HG02840 (cell line): Measurements from ENCODE around the gene SLC25A23.

Experiments
- ATAC-seq: cut with Tn5 transposase; IDR thresholded peaks from one replicate; pipeline ENCODE4 v1.9.1; 2021; ENCODE audit warnings: mild to moderate bottlenecking, moderate library complexity, moderate number of reproducible peaks; ENCODE audit not compliant: unreplicated experiment, low FRiP score

The SLC25A23 gene

DNA sequence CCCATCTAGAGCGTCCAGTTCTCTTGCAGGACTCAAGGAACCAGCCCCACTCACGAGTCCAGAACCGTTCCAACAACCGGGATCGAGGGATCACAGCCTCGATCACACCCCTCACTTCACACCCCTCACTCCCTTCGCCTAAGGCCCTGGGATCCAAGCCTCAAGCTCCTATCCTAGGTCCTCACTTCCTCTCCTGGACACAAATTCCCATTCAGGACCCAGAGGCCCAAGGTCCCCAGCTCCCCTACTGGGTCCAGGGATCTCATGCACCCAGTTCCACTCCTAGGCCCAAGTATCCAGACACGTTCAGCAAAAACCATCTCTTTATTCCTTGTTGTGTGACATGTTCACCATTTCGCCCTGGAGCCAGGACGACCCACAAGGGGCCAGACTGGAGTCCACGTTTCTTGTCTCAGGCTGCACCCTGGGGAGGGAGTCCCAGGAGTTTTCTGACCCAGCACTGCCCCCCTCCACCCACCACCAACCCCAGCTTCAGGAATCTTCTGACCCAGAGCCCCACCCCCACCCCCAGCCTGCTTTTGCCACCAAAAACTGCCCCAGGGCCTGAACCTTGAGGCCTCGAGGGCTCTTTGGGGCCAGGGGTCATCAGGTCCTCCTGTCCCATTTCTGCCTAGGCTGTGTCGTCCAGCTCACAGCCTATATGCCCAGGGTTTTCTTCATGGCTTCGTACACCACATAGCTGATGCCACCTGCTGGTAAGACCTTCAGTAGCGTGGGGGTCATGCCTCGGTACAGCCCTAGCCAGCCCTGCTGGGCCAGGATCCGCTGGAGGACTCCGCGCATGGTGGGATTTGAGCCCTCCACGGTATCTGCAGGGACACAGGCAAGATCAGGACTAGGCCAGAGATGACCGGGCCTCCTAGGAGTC is 33.6 kb downstream of the SLC25A23 start:
- ATAC-seq: no peak

DNA sequence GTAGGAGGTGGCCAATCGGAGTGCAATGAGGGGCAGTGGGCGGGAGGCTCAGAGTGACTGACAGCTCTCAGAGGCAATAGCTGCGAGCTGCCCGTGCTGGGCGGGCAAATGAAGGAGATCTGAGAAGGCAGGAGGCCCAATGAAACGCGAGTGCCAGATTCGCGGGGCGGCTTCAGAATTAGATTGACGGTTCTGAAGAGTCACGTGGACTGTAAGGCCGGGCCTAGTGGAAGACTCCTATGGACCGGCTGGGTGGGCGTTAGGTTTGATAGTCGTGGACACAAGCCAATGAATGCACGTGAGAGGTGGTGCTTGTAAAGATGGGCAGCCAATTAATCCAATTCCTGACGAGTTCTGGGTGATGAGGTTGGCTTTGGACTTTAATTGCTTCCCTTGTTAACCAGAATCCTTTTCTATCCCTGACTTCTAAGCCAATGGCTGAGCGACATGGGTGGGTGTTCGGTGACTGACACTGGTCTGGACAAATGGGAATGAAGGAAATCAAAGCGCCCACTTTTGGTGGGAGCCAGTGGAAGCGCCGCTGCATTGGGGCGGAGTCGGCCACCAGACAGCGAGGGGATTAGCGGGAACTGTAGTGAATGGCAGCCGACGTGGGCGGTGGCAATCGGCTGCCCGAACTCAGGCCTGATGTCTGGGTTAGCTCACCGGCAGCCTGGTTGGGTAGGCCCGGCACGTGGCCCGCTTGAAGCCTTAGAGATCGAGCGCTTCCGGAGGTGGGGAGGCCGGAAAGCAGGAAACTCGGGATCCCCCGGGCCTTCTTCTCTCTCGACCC is 34.5 kb downstream of the SLC25A23 start:
- ATAC-seq: peak; percentile 86

DNA sequence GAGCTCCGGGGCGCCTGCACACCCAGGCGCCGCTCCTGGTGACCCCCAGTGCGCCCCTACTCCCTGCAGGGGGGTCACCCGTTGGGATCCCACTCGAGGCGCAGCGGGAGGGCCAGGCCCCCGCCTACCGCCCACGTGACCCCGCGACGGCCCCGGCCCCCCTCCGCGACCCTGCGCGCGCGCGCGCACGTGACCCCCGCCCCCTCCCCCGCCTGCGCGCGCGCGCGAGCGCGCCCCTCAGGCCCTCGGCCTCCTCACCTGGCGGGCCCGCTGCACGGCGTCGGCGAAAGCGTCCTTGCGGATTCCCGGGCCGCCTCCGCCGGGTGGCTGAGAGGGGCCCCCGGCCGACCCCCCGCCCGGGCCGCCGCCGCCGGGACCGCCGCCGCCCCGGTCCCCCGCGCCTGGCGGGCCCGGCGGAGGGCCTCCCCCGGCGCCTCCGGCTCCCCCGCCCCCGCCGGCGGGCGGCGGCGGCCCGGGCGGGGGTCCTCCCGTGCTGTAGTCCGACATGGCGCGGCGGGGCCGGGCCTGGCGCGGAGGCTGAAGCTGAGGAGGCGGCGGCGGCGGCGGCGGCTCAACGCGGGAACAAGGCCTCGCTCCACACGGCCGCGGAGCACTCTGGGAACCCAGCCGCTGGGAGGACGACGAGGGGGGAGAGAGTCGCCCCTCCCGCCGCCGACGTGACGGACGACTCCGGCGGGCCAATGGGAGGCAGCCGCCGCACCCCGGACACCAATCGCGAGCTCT is 35.2 kb downstream of the SLC25A23 start, which contains the start of gene KHSRP:
Gene KHSRP (minus strand): TSS at position 617 of the 744 bp plus-strand sequence. CDS start 110 bp downstream, at position 507.
- no peak for ATAC-seq

DNA sequence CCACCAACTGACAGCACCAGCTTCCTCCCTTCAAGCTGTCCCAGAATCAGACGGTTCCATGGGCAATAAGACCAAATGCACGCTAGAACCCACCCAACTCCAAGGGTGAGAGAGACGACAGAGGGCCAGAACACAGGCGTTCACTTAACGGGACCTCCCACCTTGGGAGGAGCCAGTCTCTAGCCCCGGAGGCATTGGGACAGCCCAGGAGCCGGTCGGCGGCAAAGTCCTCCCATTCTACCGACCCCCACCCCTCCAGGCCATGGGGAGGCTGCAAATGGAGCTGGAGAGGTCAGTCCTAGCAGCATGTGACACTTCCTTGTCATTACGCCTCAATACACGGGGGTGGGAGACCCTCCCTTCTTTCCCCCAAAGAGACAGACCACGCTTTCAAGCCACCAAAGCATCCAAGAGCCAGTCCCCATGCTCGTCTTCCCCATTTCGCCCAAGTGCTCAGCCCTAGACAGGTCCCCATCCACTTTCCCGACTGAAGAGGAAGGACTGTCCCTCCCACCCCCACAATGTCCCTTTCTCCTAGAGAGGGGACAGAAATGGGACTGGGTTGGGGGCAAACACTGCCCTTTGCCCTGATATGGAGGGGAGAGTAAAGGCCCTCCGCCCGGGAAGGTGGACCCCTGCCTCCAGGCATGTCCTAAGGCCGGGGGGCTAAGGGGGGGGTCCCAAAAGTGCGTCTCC is 35.9 kb downstream of the SLC25A23 start:
- no peak for ATAC-seq

DNA sequence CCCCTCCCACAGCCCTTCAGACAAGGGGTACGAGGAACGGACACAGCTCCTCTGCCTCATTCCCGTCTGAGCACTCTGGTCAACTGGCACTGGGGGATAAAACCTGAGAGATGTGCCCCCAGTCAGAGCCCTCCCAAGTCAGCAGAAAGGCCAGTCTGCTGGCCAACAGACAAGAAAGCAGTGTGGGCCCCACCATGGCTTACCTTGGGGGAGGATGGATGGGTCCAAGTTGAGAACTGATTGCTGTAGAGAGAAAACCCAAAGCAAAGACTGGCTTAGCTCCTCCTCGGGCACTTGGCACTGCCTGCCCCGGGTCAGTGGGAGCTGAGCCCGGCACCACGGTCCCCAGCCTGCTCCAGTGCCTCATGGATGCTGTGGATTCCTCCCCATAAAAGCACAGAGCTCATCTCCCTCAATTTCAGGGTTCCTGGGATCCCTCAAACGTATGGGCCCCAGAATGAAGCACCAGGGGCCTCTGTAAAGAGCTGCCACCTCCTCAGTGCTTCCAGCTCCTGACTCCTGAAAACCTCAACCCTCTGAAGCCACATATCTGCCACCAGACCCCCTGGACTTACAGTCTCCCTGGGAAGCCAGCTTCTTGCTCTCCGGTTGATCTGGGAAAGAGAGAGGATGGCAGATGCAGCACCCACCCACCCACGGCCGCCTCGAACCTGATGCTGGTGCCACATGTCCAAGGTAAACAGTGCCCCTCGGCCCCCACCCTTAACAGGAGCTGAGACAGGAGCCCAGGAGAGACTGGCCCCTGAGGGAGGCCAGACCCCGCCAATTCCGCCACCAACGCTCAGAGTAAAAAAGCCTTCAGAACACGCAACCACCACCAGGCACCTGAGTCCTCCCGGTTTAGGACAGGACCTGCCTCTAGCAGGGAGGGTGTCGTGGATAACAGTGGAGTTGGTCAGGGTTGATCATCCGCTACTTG is 38.2 kb downstream of the SLC25A23 start:
- ATAC-seq: no peak

DNA sequence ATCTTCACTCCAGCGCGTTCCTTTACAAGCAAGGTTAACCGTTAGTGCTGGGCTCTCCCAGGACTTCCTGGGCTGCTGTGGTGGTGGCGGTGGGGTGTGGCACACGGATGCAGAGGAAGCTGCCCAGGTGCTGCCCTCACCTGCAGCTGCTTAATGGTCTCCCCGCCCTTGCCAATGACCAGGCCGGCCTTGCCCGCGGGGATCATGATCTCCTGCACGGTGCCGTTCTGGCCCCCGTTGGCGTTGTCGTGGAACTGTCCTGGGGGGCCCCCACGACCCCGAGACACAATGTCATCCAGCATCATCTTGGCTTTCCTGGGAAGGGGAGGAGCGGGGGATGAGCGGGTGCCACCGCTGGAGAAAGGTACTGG is 41.0 kb downstream of the SLC25A23 start:
- no peak for ATAC-seq

DNA sequence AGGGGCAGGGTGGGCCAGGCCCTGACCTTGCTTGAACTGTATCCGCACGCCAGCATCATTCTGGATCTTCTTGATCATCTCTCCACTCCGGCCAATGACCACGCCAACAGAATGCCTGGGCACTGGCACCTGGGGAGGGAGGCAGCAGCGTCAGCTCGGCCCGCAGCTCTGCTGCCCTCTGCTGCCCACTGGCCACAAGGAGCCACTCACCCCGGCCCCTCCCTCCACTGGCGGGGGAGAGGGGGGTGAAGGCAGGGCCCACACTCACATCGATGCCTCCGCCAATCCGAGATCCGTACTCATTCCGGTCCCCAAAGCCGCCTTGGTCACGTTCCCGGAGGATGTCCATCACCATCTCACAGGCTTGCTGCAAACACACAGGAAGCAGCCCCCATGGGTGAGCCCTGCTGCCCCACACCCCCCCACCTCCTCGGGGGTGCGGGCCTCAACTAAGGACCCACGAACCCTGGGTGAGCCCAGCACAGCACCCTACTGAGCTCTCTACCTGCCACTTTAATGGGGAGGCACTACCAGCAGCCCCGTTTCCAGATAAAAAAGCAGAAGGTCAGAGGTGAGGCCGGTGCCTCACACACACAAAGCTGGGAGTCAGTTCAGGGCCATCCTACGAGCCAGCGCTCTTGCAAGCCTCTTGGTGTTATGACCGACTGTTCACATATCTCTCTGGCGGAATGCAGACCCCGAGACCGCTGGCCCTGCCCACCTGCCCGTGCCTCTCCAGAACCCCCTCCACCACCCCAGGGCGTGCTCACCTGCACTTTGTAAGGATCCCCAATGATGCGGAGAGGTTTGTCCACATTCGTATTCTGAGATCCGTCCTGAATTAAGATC is 41.7 kb downstream of the SLC25A23 start:
- ATAC-seq: no peak

DNA sequence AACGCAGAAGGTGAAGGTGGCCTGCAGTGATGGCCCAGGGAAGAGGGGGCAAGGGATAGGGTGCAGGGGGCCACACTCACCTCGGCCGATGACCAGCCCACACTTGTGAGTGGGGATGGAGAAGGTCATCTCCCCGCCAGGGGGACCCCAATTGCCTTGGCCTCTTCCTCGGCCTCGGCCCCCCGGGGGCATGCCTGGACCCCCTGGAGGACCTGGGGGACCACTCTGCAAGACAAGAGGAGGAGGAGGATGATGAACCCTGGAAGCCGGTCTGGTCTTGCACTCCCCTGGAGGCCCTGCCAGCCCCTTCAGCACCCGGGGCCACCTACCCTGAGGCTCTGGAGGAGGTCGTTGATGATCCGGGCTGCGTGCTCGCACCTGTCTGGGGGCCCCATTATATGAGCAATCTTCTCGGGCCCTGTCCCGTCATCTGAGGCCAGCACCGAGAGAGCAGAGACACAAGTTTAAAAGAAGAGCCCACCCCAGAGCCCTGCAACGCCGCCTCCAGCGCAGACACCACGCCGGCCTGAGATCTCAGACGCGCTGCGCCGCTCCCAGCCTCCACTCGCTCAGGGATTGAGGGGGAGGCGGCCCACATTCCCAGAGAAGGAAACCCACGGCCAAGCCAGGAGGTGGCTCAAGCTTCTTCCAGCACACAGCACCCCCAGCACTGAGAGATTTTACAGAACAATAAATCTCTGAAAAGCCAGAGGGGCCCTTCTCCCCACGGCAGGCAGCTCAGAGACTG is 42.8 kb downstream of the SLC25A23 start:
- no peak for ATAC-seq

DNA sequence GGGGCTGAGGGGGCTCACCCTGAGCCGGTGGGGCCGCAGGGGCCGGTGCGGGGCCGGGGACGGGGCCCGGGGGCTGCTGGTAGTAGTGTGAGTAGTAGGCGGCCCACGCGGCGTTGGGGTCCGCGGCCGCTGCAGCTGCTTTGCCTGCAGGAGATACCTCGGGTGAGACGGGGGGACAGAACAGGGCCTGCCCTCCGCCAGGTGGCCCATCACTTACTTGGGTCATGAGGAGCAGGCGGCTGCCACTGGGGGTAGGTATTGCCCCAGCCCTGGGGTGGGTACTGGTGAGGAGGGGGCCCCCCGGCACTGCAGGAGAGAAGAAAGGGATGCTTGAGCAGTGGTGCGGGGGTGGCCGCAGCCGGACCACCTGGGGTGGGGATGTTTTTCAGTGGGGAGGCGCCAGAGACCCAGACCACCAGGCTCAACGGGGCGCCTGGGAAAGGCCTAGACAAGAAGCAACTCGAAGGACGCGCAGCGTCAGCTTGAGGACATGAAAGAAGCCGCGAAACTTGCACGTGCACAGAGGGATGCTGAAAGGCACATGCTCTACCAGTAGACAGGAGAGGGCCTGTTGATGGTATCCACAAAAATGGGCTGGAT is 43.9 kb downstream of the SLC25A23 start:
- no peak for ATAC-seq

DNA sequence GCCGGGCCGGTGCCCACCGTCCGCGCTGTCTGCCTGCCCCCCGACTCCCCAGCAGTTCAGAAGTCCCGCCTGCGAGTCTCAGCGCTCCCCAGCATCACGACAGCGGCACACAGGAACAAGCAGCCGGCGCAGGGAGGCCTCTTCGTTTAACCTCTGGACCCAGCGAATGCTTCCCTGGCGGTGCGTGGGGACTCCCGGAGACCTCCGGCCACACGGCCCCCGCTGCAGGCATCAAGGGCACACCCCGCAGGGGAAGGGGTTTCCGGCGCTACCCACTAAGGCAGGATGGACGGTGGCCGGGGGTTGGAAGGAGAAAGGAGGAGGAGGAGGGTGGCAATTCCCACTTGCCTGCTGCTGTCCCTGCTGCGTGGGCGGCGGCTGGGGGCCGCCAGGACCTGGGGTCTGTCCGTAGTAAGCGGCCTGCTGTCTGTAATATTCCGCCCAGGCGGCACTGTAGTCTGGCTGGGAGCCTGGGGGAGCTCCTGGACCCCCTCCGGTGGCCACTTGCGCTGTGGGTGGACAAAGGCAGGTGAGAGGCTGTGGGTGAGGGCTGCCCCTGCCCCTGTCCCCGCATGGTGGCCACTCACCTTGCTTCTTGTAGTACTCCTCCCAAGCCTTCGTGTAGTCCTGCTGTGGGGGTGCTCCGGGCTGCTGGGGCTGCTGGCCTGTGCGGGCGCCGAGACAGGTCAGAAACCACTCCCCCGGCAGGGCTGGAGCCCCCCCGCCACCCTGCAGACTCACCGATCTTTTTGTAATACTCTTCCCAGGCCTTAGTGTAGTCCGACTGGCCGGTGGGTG is 44.6 kb downstream of the SLC25A23 start:
- ATAC-seq: no peak

DNA sequence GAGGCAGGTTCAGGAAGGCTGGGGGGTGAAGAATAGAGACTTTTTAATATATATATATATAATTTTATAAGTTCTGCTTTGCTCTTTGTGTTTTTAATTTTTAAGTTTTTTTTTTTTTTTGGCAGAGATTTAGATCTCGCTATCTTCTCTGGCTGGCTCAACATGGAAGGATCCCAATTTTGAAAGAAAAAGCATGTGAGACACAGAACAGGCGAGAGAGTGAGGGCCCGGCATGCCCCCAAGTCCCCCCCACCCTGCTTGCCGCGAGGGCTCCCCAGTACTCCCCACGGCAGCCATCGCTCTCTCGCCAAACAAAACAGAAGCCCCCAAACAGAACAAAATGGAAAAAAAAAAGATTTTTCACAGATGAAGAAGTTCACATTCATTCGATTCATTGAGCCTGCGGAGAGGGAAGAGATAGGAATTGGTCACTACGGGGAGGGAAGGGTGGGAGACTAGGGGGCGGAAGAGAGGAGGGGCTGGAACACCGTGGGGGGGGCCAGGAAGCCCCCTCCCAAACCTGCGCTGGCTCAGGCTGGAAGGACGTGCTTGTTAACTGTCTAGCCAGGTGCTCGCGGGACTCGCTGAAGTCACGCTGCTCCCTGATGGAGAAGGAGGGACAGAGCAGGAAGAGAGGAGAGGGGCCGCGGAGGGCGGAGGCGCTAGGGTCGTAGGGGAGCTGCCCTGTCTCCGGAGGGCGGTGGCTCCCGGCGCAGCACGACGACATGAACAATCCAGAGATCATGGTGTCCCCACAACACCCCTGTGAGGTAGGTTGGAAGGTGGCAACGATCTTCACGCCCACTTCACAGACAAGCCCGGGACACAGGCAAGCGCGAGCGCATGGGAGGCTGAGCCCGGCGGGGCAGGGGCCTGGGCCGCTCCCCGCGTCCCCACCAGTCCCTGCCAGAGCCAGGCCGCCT is 45.6 kb downstream of the SLC25A23 start:
- no peak for ATAC-seq

DNA sequence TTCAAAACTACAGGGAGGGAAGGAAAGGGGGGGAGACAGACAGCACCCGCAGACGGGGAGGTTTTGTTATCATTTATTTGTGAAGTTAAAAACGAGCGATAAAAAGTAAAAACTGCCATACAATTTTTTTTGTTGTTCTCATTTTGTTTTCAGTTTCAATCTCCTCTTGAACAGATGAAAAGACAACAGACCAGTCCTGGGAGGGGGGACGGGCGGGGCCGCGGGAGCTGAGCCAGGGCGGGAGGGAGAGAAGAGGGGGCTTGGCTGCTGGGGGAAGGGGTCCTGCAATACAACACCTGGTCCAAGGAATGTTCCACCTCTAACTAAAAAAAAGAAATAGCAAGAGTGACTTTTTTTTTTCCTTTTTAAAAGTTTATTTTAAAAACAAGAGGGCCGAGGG is 46.3 kb downstream of the SLC25A23 start:
- ATAC-seq: no peak

DNA sequence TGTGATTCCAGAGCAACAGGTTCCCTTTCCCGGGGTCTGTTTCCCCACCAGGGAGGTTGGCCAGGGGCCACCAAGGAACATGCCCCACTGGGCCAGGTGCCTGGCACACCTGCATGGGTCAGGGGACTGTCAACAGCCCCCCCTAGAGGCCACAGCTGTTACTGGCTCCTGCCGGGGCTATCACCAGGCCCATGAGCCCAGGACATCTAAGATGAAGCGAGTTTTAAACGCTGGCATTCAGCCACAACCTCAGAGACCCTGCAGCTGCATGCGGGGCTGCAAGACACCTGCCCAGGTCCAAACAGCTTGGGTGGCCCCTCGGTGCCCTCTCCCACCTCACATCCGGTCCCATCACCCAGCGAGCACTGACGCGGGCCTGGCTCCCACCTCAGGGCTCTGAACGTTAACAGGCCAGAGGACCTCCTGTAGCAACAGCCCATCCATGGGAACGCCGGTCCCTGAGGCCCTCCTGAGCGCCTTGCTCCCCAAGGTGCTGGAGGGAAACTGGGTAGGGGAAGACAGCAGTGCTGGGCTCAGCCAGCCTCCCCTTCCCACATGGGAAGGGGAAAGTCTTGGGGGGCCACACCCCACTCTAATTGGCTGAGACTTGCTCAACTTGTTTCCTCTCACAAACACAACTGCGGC is 47.0 kb downstream of the SLC25A23 start:
- no peak for ATAC-seq

DNA sequence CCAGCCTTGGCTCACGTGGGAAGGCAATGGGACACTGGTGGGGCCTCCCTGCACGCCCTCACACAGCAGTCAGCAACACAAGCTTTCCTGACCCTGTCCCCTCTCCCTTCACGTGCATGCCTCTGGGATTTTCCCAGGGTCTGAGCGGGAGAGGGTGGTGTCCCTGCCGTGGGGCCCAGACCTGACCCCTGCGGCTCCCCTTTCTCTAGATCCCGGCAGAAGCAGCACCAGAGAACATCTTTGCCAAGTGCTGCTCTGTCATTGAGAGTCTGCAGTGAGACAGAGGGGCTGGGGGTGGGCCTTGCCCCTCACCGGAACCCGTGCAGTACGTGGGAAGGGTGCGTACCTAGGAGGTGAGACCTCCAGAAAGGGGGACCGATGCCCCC is 47.5 kb downstream of the SLC25A23 start:
- no peak for ATAC-seq

DNA sequence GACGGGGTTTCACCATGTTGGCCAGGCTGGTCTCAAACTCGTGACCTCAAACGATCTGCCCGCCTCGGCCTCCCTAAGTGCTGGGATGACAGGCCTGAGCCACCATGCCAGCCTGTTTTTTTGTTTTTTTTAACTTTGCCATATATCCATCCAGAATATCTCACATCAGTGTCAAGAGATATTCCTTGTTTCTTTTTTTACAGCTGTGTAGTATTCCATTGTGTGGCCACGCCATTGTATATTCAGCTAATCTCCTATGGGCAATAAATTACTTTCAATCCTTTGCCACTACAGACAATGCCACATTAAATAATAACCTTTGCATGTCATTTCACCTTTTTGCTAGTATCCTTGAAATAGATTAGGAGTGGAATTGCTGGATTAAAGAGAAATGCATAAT is 50.2 kb downstream of the SLC25A23 start:
- no peak for ATAC-seq
